Measurements from ENCODE around the gene CTTNBP2NL. TPM values are rescaled to one million over a fixed set of nuclear protein-coding genes. Genes with fewer than 3 reads are reported as not detected.
A peak's percentile ranks its signal among the peaks of the same experiment; 100 is the strongest.

The CTTNBP2NL gene
- total RNA-seq, 1 experiment from 2014 or later, result 38.8 TPM

- Histone ChIP-seq H2BK20ac (ENCODE audit: low read depth, low read length, poor library complexity, severe bottlenecking) (no peak overlapping the region), H3K4me1 (ENCODE audit: insufficient read depth, low read length) (no peaks in the 10 kb centered on the region), H3K23ac (ENCODE audit: insufficient read length, low read depth, low read length) (no peak overlapping the region), H3K4me2 (ENCODE audit: insufficient read depth, insufficient read length, low read length) (no peak overlapping the region), H2AK5ac (ENCODE audit: insufficient read length, low read length) (no peak overlapping the region), H3T11ph (ENCODE audit: low read length) (no peak overlapping the region), H4K20me1 (ENCODE audit: control insufficient read depth, insufficient read depth, insufficient read length) (no peaks in the 10 kb centered on the region), H2BK5ac (ENCODE audit: insufficient read length, low read length) (no peak overlapping the region), H4K8ac (replicated peaks; ENCODE audit: insufficient read length, low read depth, low read length) (no peak overlapping the region), H2BK12ac (ENCODE audit: insufficient read length, low read depth, low read length) (no peak overlapping the region), H3K18ac (ENCODE audit: insufficient read length, low read depth, low read length) (no peak overlapping the region), H2BK120ac (ENCODE audit: low read depth, low read length, poor library complexity, severe bottlenecking) (no peak overlapping the region), H2AFZ (ENCODE audit: low read length) (no peak overlapping the region), H3K56ac (ENCODE audit: insufficient read length, low read depth, low read length) (no peak overlapping the region), H3K27ac (ENCODE audit: insufficient read length, low read depth, low read length) (no peak overlapping the region), H3K79me2 (ENCODE audit: insufficient read depth, low read length) (no peaks in the 10 kb centered on the region), H2BK15ac (ENCODE audit: low read depth, low read length) (no peak overlapping the region), H4K5ac (ENCODE audit: insufficient read length, low read depth, low read length) (no peak overlapping the region), H3K23me2 (ENCODE audit: insufficient read length, low read depth, low read length, poor library complexity, severe bottlenecking) (no peaks in the 10 kb centered on the region), H3K14ac (ENCODE audit: insufficient read depth, low read length) (no peak overlapping the region), H4K91ac (ENCODE audit: insufficient read length, low read depth, low read length) (no peak overlapping the region), H3K27me3 (ENCODE audit: insufficient read depth, low read length) (no peaks in the 10 kb centered on the region), H3K9me3 (ENCODE audit: control insufficient read depth, low read depth, low read length) (no peaks in the 10 kb centered on the region), H3K9ac (ENCODE audit: extremely low read depth, insufficient read length, low read length) (no peak overlapping the region), H3K79me1 (ENCODE audit: insufficient read depth, low read depth, low read length, poor library complexity, severe bottlenecking) (peaks cover 3% of the 10 kb centered on the region), H3K4ac (ENCODE audit: low read depth, low read length) (no peak overlapping the region)
- WGBS (ENCODE audit: extremely low coverage, insufficient read length, low lambda C conversion rate), result no CpG with 5 or more reads among the region's 2 CpGs
- Mint-ChIP-seq H3K27ac (peak overlapping the region in 1 of 3 experiments; percentile 45; a peak in 1 of 7 replicates), H3K36me3 (ENCODE audit: insufficient read depth in 1 of 3, low read depth in 3 of 3) (peaks cover 8 to 23% (median 22%) of the 10 kb centered on the region in 3 experiments), H3K4me3 (no peak overlapping the region), H3K27me3 (ENCODE audit: low read depth) (no peaks in the 10 kb centered on the region), H3K4me1 (no peaks in the 10 kb centered on the region), H3K9me3 (no peaks in the 10 kb centered on the region)
- no peak for TF ChIP-seq CTCF (conservative IDR thresholded peaks at IDR 0.05)
- no peak for DNase-seq
These were observed 43.6 kb downstream of the CTTNBP2NL start for GRCh38 chr1:112439592-112439991.
